ENCODE data around the gene PYCARD. TPM values are rescaled to one million over a fixed set of nuclear protein-coding genes. Genes with fewer than 3 reads are reported as not detected.
"Not testable (repeated sequence)": the region's sequence is repeated elsewhere in the genome, so short reads cannot be mapped to it uniquely, and the experiment has no call there.

PYCARD gene
- total RNA-seq, 1 experiment from 2014 or later, result 141 TPM

- in situ Hi-C loops (cut with HindIII; ENCODE audit: low pct_unique_long_range_greater_than_20kb, low sequenced_read_pairs), result no loop called here
- peak; percentile 52 for DNase-seq (ENCODE audit: low read depth, low spot score)
These were observed 21.3 kb downstream of the PYCARD start for GRCh38 chr16:31181102-31181830.

- DNase-seq (ENCODE audit: low read depth, low spot score), result peak; percentile 84
- in situ Hi-C loops (cut with HindIII; ENCODE audit: low pct_unique_long_range_greater_than_20kb, low sequenced_read_pairs), result no loop called here
These were observed 22.7 kb downstream of the PYCARD start, which contains the start of gene FUS for GRCh38 chr16:31179747-31180459. FUS (plus strand) TSS chr16:31180139; CDS start chr16:31180215, 76 bp downstream.

DNA sequence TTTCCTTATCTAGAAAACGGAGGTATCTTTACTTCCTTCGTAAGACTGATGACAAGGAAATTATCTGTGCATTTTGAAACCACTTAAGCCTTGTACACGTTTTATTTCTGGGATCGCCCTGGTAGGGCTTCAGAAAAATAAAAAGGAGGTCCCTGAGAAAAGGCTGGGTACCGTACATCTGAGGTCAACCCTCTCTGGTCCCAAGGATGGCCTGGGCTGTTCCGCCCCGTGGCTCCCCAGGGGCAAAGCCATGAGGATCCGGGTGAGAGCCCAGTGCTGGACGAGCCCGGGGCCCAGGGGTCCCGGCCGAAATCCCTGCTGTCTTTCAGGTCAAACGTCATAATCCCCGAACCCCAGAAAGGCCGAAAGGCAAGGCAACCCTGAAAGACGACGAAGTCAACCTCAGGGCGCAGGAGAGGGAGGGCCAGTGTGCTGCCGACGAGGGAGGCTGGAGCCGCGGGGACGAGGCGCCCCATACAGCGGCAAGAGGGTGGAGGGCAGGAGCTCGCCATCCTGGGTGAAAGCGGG is 23.3 kb downstream of the PYCARD start:
- in situ Hi-C loops (cut with HindIII; ENCODE audit: low pct_unique_long_range_greater_than_20kb, low sequenced_read_pairs), result no loop called here
- DNase-seq (ENCODE audit: low read depth, low spot score), result no peak

DNA sequence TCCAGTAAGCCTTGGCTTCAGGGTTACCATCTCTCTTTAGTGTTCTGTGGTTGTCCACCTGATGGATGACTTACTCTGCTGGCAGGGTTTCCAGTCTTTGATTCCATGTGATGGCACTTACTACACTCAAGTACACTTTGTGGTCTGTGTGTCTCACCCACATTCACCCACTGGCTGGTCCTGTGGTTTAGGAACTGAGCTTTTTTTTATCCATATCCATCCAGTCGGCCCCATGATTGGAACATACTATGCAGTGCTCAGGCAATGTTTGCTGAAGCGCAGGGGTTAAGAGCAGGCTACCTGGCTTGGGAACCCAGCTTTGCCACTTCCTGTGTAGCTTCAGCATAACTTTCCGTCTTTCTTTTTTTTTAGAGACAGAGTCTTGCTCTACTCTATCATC is 25.4 kb downstream of the PYCARD start:
- peak; percentile 84 for DNase-seq (ENCODE audit: low read depth, low spot score)
- in situ Hi-C loops (cut with HindIII; ENCODE audit: low pct_unique_long_range_greater_than_20kb, low sequenced_read_pairs), result no loop called here

DNA sequence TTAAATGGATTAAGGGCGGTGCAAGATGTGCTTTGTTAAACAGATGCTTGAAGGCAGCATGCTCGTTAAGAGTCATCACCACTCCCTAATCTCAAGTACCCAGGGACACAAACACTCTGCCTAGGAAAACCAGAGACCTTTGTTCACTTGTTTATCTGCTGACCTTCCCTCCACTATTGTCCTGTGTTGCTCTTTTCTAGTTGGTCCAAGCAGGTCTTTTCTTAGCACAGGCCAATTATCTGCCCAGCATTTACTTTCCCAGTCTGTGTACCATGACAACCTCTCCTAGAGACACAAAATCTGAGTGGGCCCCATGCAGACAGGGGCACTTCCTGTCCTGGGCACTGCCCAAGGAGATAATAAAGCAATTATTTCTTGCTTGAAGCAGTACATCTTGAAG is 32.5 kb downstream of the PYCARD start:
- in situ Hi-C loops (cut with HindIII; ENCODE audit: low pct_unique_long_range_greater_than_20kb, low sequenced_read_pairs), result not testable (repeated sequence)
- peak; percentile 52 for DNase-seq (ENCODE audit: low read depth, low spot score)

DNA sequence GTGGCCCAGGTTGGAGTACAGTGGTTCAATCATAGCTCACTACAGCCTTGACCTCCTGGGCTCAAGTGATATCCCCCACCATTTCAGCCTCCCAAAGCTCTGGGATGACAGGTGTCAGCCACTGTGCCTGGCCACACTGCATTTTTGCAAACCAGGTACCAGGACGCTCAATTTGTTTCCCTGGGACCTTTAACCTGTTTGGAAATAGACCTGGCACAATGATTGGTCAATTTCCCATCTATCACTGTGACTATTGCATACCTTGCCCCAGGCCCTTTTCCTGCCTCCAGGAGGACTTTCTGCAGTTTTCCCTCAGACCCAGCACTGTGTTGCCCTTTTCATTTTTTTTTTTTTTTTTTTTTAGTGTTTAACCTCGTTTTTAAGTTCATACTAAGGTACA is 33.7 kb downstream of the PYCARD start:
- no peak for DNase-seq (ENCODE audit: low read depth, low spot score)
- in situ Hi-C loops (cut with HindIII; ENCODE audit: low pct_unique_long_range_greater_than_20kb, low sequenced_read_pairs), result no loop called here

DNA sequence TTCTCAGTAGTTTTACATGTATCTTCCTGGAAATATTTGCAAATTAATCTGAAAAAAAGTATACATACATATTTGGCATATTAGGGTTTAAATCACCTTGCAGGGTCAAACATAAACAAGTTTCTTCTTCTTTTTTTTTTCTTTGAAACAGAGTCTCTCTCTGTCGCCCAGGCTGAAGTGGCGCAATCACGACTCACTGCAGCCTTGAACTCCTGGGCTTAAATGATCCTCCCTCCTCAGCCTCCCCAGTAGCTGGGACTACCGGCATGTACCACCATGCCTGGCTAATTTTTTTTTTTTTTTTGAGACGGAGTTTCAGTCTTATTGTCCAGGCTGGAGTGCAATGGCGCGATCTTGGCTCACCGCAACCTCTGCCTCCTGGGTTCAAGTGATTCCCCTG is 35.2 kb downstream of the PYCARD start:
- in situ Hi-C loops (cut with HindIII; ENCODE audit: low pct_unique_long_range_greater_than_20kb, low sequenced_read_pairs), result no loop called here
- no peak for DNase-seq (ENCODE audit: low read depth, low spot score)

GRCh38 chr16:31157136-31157535 is 45.4 kb downstream of the PYCARD start:
- in situ Hi-C loops (cut with HindIII; ENCODE audit: low pct_unique_long_range_greater_than_20kb, low sequenced_read_pairs), result no loop called here
- DNase-seq (ENCODE audit: low read depth, low spot score), result no peak

Small RNA genes within 50 kb of the gene (small RNA-seq; reads per million reads assigned to genes)
- gene AC009088.4, result 0 reads per million in 2 experiments
- 0 reads per million in 2 experiments for gene NDUFA3P6

Other genes starting within 250 kb of the PYCARD start
- 1.8 and 4.0 TPM in 2 replicates for gene SETD1A, start 245.0 kb downstream of the PYCARD start, total RNA-seq (2014; rRNA removed; shearing (Covaris generic))
- 4.3 and 5.2 TPM in 2 replicates for gene HSD3B7, start 217.6 kb downstream of the PYCARD start, total RNA-seq (2014; rRNA removed; shearing (Covaris generic))
- gene STX1B, start 192.1 kb downstream of the PYCARD start, total RNA-seq (2014; rRNA removed; shearing (Covaris generic)), result 0.13 TPM in 1 of 2 replicates, not detected in the other
- gene STX4, start 169.2 kb downstream of the PYCARD start, total RNA-seq (2014; rRNA removed; shearing (Covaris generic)), result 9.6 and 10.5 TPM in 2 replicates
- 9.3 TPM in 2 replicates for gene ZNF668, start 128.5 kb downstream of the PYCARD start, total RNA-seq (2014; rRNA removed; shearing (Covaris generic))
- gene ZNF646, start 128.3 kb downstream of the PYCARD start, total RNA-seq (2014; rRNA removed; shearing (Covaris generic)), result 9.0 and 9.3 TPM in 2 replicates
- 0.40 and 0.50 TPM in 2 replicates for gene PRSS53, start 113.8 kb downstream of the PYCARD start, total RNA-seq (2014; rRNA removed; shearing (Covaris generic))
- 206 and 219 TPM in 2 replicates for gene VKORC1, start 108.0 kb downstream of the PYCARD start, total RNA-seq (2014; rRNA removed; shearing (Covaris generic))
- gene BCKDK, start 94.4 kb downstream of the PYCARD start, total RNA-seq (2014; rRNA removed; shearing (Covaris generic)), result 23.6 and 27.2 TPM in 2 replicates
- 26.9 and 34.3 TPM in 2 replicates for gene KAT8, start 85.1 kb downstream of the PYCARD start, total RNA-seq (2014; rRNA removed; shearing (Covaris generic))
- gene PRSS8, start 67.0 kb downstream of the PYCARD start, total RNA-seq (2014; rRNA removed; shearing (Covaris generic)), result not detected in 2 replicates
- gene PRSS36, start 52.7 kb downstream of the PYCARD start, total RNA-seq (2014; rRNA removed; shearing (Covaris generic)), result 0.05 and 0.50 TPM in 2 replicates
- 24.1 and 25.1 TPM in 2 replicates for gene FUS, start 22.6 kb downstream of the PYCARD start, total RNA-seq (2014; rRNA removed; shearing (Covaris generic))
- gene TRIM72, start 11.4 kb upstream of the PYCARD start, total RNA-seq (2014; rRNA removed; shearing (Covaris generic)), result 0.16 TPM in 1 of 2 replicates, not detected in the other
- gene PYDC1, start 14.4 kb upstream of the PYCARD start, total RNA-seq (2014; rRNA removed; shearing (Covaris generic)), result not detected in 2 replicates
- gene ITGAM, start 57.2 kb upstream of the PYCARD start, total RNA-seq (2014; rRNA removed; shearing (Covaris generic)), result 0.21 and 0.58 TPM in 2 replicates
- 1.2 and 1.6 TPM in 2 replicates for gene ITGAX, start 152.4 kb upstream of the PYCARD start, total RNA-seq (2014; rRNA removed; shearing (Covaris generic))
- 0.13 TPM in 2 replicates for gene ITGAD, start 190.6 kb upstream of the PYCARD start, total RNA-seq (2014; rRNA removed; shearing (Covaris generic))
- not detected in 2 replicates for gene COX6A2, start 225.6 kb upstream of the PYCARD start, total RNA-seq (2014; rRNA removed; shearing (Covaris generic))
- 0.16 and 0.18 TPM in 2 replicates for gene ZNF843, start 240.0 kb upstream of the PYCARD start, total RNA-seq (2014; rRNA removed; shearing (Covaris generic))

Data from SK-MEL-5 (cell line).